A549 (cell line): ENCODE data around the gene SERPINB8.

Experiments used
- CTCF ChIP-seq: fragments of >200 bp; sonication (Bioruptor Twin); formaldehyde crosslinking; IDR thresholded peaks from 3 replicates; pipeline ENCODE4 v1.5.1; 2016
- EP300 ChIP-seq, 2 experiments: fragments of >200 bp; sonication (Bioruptor Twin); formaldehyde crosslinking; IDR thresholded peaks; 2 replicates in 1 of 2; 3 replicates in 1 of 2; pipeline ENCODE4 v1.6.1; 2016 to 2017
- KDM1A ChIP-seq: fragments of 200-600 bp; sonication (generic); IDR thresholded peaks from 2 replicates; pipeline ENCODE4 v1.6.1; 2016; ENCODE audit warnings: low read depth, mild to moderate bottlenecking
- POLR2A ChIP-seq: IDR thresholded peaks from 2 replicates; pipeline ENCODE4 v1.6.1; 2012; ENCODE audit warnings: mild to moderate bottlenecking, low read length
- SREBF2 ChIP-seq: fragments of 450-650 bp; IDR thresholded peaks from 2 replicates; pipeline ENCODE4 v1.6.1; 2014; ENCODE audit warnings: mild to moderate bottlenecking, moderate library complexity
- TF ChIP-seq, protein P1 (sequence below): fragments of 450-650 bp; IDR thresholded peaks from 2 replicates; pipeline ENCODE4 v1.6.1; 2014; ENCODE audit warnings: antibody characterized with exemption

- no peak for TF ChIP-seq CTCF
- TF ChIP-seq EP300 (IDR thresholded peaks at IDR 0.05) = no peak
- TF ChIP-seq POLR2A = no peak
- TF ChIP-seq, protein P1, sequence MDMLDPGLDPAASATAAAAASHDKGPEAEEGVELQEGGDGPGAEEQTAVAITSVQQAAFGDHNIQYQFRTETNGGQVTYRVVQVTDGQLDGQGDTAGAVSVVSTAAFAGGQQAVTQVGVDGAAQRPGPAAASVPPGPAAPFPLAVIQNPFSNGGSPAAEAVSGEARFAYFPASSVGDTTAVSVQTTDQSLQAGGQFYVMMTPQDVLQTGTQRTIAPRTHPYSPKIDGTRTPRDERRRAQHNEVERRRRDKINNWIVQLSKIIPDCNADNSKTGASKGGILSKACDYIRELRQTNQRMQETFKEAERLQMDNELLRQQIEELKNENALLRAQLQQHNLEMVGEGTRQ = no peak
- TF ChIP-seq SREBF2 = no peak
- TF ChIP-seq KDM1A = no peak
Measured at GRCh38 chr18:63975628-63976027, 5.7 kb downstream of the SERPINB8 start.
